GM18499 (cell line): Measurements from ENCODE around the gene TNNI3K.

Experiments used
- ATAC-seq: cut with Tn5 transposase; IDR thresholded peaks from one replicate; pipeline ENCODE4 v1.9.1; 2021; ENCODE audit warnings: moderate number of reproducible peaks; ENCODE audit not compliant: insufficient read depth, unreplicated experiment

The TNNI3K gene

DNA sequence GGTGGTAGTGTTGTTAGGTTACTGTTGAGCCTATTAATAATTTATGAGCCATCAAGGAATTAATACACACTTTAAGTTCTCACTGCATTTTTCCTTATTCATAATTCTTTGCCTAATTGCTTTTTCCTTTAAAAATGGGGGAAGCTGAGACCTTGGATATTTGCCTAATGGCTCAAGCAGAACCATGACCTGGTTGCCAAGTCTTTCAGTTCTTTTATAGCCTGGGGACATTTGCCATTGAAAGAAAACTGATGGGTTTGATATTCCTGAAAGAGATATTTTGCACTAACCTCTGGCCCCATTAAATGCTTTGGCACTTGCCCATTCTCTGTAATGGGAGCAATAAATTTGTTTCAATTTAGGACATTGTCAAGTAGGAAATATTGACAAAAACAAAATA lies 295.7 kb downstream of the TNNI3K start:
- ATAC-seq = no peak

DNA sequence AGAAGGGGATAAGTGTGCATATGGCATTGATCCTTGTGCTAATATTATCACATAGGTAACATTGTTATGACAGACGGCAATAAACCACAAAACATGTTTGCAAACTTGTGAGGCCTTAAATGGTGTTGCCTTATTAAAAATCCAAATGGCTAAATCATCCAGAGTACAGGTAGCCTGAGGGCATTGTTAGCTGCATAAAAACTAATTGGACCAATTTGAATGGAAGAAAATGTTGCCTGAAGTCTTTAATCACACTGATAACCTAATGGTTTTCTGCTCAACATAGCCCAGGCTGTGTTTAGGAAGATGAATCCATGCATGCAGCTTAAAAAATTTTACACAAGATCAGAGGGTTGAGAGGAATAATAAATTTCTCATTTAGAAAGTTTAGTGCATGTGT lies 296.6 kb downstream of the TNNI3K start:
- ATAC-seq = no peak

DNA sequence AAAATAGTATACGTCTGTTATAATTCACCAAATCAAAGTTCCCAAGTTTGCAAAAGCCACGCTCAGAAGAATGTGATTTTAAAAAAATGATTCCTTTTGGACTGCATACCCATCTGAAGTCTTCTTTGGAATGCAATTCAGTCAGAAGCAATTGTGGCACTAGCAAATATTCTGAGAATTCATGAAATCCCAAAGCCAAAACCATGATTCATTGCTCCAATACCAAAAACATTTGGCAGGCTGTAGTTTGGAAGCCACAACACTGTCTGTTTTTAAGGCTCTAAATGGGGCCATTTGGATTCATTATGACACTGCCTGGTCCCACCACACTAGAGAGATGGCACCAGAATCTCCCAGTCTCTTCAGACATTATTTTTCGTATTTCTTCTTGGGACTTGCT lies 299.1 kb downstream of the TNNI3K start:
- ATAC-seq = no peak

GRCh38 chr1:74545821-74546220 lies 310.6 kb downstream of the TNNI3K start:
- no peak for ATAC-seq

DNA sequence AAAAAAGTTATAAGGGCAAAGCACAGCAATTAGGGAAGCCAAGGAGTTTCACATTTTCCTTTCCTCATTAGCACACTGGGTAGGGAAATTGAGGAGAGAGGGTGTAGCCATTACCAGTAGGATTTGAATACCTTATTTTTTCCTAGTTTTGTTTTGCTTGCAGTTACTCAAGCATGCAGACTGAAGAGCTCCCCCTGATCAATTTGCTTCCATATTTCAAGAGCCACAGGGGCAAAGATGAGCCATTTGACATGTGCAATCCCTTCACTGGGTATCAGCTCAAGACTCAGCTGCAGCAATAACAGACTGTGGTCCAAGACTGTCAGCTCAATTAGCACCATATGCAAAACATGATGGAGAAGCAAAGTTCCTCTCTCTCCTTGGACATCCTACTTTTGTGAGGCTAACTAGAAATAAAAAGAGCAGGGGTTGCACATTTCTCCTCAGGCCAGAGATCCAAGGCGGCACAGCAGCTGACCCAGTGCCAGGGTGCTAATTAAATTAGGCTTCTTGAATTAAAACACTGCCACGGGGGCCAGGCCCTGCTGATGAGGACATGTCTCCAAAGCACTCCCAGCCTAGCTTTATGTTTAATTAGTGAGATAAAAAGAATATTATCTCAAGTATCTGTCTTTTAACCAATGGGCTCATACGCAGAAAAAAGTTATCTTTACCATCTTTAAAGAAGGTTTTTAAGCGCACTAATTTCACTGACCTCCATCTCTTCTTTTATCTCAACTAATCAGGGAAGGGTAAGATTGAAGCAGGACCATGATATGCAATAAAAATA lies 314.0 kb downstream of the TNNI3K start:
- no peak for ATAC-seq

DNA sequence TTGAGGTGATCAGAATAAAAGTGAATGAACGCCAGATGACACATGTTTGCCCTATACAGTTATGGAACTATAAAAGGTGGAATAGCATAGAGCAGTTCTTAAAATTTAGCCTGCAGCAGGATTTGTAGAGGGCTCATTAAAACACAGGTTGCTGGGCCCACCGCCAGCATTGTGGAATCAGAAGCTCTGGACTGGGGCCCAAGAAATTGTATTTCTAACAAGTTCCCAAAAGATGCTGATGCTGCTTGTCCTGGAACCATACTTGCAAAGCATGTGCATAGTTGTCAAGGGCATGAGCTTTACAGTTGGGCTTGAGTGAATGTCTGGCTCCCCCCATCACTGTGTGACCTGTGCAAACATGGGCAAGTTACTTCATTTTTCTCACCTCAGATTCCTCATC lies 314.7 kb downstream of the TNNI3K start:
- no peak for ATAC-seq

- ATAC-seq = no peak
Measured at GRCh38 chr1:74570797-74571492, 335.8 kb downstream of the TNNI3K start.

DNA sequence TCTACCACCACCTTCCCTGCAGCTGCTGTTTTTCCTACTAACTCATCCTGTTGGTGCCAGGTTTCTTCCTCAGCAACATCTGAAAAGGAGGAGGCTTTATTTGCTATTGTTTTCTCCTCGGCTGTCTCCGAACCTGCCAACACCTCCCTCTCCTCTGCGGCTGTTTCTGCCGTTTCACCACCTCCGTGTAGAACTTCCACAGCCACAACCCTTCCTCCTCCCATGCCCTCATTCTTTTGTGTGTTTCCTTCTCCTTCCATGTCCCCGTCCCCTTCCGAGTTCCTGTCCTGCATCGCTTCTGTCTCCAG lies 336.3 kb downstream of the TNNI3K start:
- ATAC-seq = no peak

GRCh38 chr1:74571891-74572290 lies 336.7 kb downstream of the TNNI3K start:
- no peak for ATAC-seq

GRCh38 chr1:74578101-74578500 lies 342.9 kb downstream of the TNNI3K start:
- no peak for ATAC-seq

DNA sequence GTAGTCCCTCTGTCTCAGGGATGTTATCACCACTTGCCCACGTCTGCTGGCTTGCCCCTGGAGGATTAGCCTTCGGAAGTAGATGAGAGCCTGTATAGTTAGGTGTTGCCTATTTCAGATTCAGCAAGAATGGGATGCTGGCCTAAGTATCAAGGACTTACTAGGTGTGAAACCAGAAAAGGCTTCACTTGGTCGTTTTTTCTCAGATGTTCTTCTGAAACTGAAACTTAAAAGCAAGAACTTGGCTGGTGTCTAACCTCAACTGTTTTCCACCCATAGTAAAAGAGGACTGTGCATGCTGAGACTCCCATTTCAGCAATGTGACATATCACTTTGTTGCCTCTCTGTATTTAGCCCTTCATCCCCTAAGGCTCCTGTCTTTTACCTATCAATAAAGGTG lies 344.2 kb downstream of the TNNI3K start:
- peak; percentile 99 for ATAC-seq

GRCh38 chr1:74583397-74583796 lies 348.2 kb downstream of the TNNI3K start:
- no peak for ATAC-seq

DNA sequence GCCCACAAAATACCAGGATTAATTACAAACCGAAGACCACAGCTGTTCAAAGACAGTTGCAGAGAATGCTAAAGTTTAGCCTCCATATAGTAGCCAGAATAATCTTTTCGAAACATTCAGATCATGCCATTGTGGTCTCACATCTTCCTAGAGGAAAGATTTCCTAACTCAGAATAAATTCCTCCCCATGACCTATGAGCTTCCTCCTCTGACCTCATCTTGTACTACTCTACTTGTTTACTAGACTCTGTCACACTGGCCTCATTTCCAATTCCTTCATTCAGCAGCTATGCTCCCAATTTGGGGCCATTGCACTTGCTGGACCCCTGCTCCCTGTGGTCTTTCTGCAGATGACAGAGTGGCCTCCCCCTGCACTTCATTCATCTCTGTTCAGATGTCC lies 349.0 kb downstream of the TNNI3K start:
- ATAC-seq = no peak

DNA sequence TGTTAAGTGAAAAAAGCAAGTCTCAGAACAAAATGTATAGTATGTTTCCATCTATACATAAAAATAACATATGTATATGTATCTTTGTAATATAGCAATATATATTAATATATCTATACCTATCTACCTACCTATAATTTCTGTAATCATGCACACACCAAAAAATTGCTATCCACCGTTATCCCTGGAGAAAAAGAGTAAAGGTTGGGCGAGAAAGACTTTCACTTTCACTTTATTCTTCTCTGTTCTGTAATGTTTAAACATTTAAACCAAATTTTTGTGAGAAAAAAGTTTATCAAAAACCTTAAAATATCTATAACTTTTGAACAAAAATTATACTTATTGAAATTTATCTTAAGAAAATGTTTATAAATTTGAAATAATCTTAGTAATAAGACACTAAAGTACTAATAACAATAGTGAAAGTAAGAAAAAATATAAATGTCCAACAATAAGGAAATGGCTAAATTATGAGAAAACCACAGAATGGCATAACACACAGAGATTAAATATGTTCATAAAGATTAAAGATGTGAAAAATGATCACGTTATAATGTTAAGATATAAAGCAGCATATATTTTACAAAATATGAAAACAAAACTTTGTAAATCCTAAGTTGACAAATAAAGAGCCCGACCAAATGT lies 351.2 kb downstream of the TNNI3K start:
- ATAC-seq = no peak

DNA sequence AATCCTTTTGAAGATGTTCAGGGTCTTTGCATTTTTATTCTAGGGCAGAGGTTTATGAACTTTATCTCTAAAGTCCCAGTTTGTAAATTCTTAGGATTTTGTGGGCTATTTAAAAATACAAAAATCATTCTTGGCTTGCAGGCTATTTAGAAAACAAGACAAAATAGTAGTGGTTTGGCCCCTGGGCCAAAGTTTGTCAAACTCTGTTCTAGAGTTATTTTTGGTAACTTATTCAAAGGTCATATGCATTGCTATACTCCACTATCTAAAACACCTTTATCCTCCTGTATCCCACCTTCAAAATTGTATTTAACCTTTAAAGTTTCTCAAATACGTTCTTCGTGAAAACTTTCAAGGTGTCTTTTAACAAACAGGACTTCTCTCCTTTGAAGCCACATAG lies 352.7 kb downstream of the TNNI3K start:
- ATAC-seq = no peak

DNA sequence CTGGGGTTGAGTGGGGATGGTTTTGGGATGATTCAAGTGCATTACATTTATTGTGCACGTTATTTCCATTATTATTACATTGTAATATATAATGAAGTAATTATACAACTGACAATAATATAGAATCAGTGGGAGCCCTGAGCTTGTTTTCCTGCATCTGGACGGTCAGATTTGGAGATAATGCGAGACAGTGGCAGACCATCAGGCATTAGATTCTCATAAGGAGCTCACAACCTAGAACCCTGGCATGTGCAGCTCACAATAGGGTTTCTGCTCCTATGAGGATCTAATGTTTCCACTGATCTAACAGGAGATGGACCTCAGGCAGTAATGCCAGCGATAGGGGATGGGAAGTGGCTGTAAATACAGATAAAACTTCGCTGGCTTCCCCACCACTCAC lies 355.1 kb downstream of the TNNI3K start:
- no peak for ATAC-seq

- no peak for ATAC-seq
Measured at GRCh38 chr1:74591949-74592348, 356.8 kb downstream of the TNNI3K start.

DNA sequence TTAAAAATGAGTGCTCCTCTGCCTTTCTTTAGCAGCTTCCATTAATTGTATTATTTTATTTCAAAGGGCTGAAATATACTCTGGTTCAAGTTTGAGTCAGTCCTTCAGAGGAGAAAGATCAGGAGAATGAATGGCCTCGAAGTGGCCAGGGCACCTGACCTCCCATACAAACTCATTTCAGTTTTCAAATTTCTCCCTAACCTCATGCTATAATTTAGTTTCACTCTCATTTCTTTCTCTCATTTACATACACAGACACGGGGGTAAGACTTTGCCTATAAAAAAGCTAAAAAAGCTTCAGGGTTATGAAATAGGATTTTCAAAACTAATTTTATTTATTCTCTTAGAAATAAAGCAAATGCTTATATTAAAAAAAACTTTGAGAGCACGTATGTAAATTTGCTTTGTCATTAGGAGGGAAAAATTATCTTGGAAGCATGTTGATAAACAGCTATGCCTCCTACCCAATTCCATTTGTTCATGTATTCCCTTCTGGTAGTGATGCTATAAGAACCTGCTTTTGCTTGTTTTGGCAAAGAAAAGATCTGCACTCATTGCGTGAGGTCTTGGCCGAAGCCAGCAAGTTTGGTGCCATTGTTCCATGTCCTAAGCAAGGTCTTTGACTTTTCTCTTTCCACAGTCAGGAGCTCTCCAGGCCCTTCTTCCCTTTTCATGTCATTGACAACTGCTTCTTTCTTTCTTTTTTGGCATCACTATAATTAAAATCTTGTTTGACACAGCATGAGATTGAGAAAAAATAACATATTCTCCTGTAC lies 357.6 kb downstream of the TNNI3K start:
- no peak for ATAC-seq
